K562 (cell line): Measurements from ENCODE around the gene USP15. TPM values are rescaled to one million over a fixed set of nuclear protein-coding genes. Genes with fewer than 3 reads are reported as not detected.

ENCODE experiments used
- BCOR ChIP-seq: fragments of 450-650 bp; IDR thresholded peaks from 2 replicates; pipeline ENCODE4 v1.6.1; 2016
- CBFA2T3 ChIP-seq: fragments of 450-650 bp; IDR thresholded peaks from 2 replicates; pipeline ENCODE4 v1.6.1; 2017
- CSDE1 ChIP-seq, 2 experiments: fragments of 450-650 bp; IDR thresholded peaks; 2 replicates each; pipeline ENCODE4 v1.6.1; 2016; ENCODE audit warnings: mild to moderate bottlenecking in 1 of 2
- EHMT2 ChIP-seq: fragments of 450-650 bp; IDR thresholded peaks from 2 replicates; pipeline ENCODE4 v1.6.1; 2018; ENCODE audit warnings: antibody characterized with exemption
- JUND ChIP-seq, 2 experiments: IDR thresholded peaks; 2 replicates in 1 of 2; 3 replicates in 1 of 2; pipeline ENCODE4 v1.6.1; 2011; ENCODE audit warnings: borderline replicate concordance in 2 of 2, low read depth in 2 of 2, low read length in 2 of 2, improper control_type of control experiment in 1 of 2, missing biosample characterization in 1 of 2, missing genetic modification characterization in 1 of 2, missing genetic modification reagents in 1 of 2
- KAT2B ChIP-seq: IDR thresholded peaks from one replicate; pipeline ENCODE4 v1.6.1; 2012; ENCODE audit warnings: low read depth, mild to moderate bottlenecking, control low read depth, inconsistent platforms, low read length, moderate library complexity
- KDM1A ChIP-seq, 2 experiments: fragments of 450-650 bp; IDR thresholded peaks; 2 replicates each; pipeline ENCODE4 v1.6.1; 2016; ENCODE audit warnings: mild to moderate bottlenecking in 2 of 2
- MAFG ChIP-seq: fragments of 450-650 bp; conservative IDR thresholded peaks from 2 replicates; pipeline ENCODE4 v1.6.1; 2016; ENCODE audit warnings: missing genetic modification characterization, missing compliant biosample characterization
- MCM7 ChIP-seq, 2 experiments: fragments of 450-650 bp; IDR thresholded peaks; 2 replicates each; pipeline ENCODE4 v1.6.1; 2016 to 2018
- MEIS2 ChIP-seq: fragments of 450-650 bp; IDR thresholded peaks from 2 replicates; pipeline ENCODE4 v1.6.1; 2014; ENCODE audit warnings: mild to moderate bottlenecking; ENCODE audit not compliant: partially characterized antibody
- RBM17 ChIP-seq: fragments of 200-400 bp; formaldehyde crosslinking; IDR thresholded peaks from 2 replicates; pipeline ENCODE4 v1.6.1; 2017; ENCODE audit warnings: low read depth, mild to moderate bottlenecking, low read length, borderline replicate concordance
- RCOR1 ChIP-seq, 2 experiments: IDR thresholded peaks; 2 replicates each; pipeline ENCODE4 v1.6.1; 2012; ENCODE audit warnings: low read depth in 2 of 2, low read length in 2 of 2, borderline replicate concordance in 1 of 2, improper control_type of control experiment in 1 of 2
- TCF7 ChIP-seq: sonication (generic); IDR thresholded peaks from 2 replicates; pipeline ENCODE4 v1.6.1; 2016; ENCODE audit warnings: antibody characterized with exemption, borderline replicate concordance
- YY1 ChIP-seq, 3 experiments: IDR thresholded peaks; 2 replicates each; pipeline ENCODE4 v1.6.1; 2011; ENCODE audit warnings: low read length in 2 of 3, mild to moderate bottlenecking in 2 of 3, moderate library complexity in 2 of 3, borderline replicate concordance in 1 of 3, control low read depth in 1 of 3, low read depth in 1 of 3; ENCODE audit not compliant: insufficient read depth in 3 of 3, insufficient replicate concordance in 2 of 3, control insufficient read depth in 1 of 3, insufficient read length in 1 of 3; ENCODE audit errors: extremely low read depth in 1 of 3
- ZNF217 ChIP-seq: sonication (generic); formaldehyde crosslinking; IDR thresholded peaks from 2 replicates; pipeline ENCODE4 v1.8.0; 2022; ENCODE audit warnings: mild to moderate bottlenecking, missing genetic modification reagents
- ZNF347 ChIP-seq: fragments of 450-650 bp; formaldehyde crosslinking; IDR thresholded peaks from 2 replicates; pipeline ENCODE4 v1.4.0; 2020; ENCODE audit warnings: low read depth, mild to moderate bottlenecking, moderate library complexity
- polyA plus RNA-seq, 8 experiments: library from polyadenylated mRNA; depleted of rRNA in 4 of 8; stranded (reverse) in 5 of 8; unstranded in 3 of 8; fragments of >200 nt; fragmentation: Nextera tagmentation in 2 of 8; fragmentation: Illumina TruSeq in 1 of 8; extraction: Ambion mirVana in 2 of 8; extraction: Trizol in 1 of 8; gene quantifications; 2 replicates each; pipeline versions ENCODE4 v1.2.1 to v1.2.3, GENCODE V29; 2011 to 2014; ENCODE audit warnings: inconsistent platforms in 1 of 8, missing spikeins in 1 of 8
- total RNA-seq, 7 experiments: library from RNA; depleted of rRNA in 6 of 7; stranded (reverse); fragments of >200 nt in 6 of 7; fragmentation: Illumina TruSeq in 2 of 7; extraction: Trizol in 2 of 7; gene quantifications; 2 replicates each; pipeline versions ENCODE4 v1.2.1 to v1.2.3, GENCODE V29; 2011 to 2021; ENCODE audit warnings: low replicate concordance in 1 of 7
- TF ChIP-seq, protein P1 (sequence below): fragments of 450-650 bp; IDR thresholded peaks from 2 replicates; pipeline ENCODE4 v1.6.1; 2016; ENCODE audit warnings: low read depth
- TF ChIP-seq, protein P2 (sequence below): fragments of 450-650 bp; IDR thresholded peaks from 2 replicates; pipeline ENCODE4 v1.6.1; 2016; ENCODE audit warnings: mild to moderate bottlenecking

Gene USP15
- total and polyA plus RNA-seq, 9 of the 15 experiments (the other 6 are each of a cell fraction or from before 2014, with no cell fraction given), result 140 to 272 (median 182) TPM

DNA sequence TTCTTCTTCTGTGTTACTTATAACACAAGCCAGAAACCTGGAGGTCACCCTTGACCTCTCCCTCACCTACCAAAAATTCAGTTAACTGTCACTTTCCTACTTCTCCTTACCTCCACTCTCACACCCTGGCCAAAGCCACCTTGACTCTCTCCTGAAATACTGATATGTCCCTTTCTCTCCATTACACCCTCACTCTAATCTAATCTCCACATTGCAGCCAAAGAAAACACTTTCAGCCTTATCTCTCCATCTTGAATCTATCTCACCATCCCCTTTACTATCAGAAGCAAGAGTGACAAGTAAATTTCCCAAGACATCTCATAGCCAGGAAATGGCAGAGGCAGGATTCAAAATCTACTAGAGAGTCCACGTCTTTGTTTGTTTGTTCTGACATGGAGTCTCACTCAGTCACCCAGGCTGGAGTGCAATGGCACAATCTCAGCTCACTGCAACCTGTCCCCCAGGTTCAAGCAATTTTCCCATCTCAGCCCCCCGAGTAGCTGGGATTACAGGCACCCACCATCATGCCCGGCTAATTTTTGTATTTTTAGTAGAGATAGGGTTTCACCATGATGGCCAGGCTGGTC lies 28.0 kb upstream of the USP15 start (continued):
- TF ChIP-seq, protein P1, sequence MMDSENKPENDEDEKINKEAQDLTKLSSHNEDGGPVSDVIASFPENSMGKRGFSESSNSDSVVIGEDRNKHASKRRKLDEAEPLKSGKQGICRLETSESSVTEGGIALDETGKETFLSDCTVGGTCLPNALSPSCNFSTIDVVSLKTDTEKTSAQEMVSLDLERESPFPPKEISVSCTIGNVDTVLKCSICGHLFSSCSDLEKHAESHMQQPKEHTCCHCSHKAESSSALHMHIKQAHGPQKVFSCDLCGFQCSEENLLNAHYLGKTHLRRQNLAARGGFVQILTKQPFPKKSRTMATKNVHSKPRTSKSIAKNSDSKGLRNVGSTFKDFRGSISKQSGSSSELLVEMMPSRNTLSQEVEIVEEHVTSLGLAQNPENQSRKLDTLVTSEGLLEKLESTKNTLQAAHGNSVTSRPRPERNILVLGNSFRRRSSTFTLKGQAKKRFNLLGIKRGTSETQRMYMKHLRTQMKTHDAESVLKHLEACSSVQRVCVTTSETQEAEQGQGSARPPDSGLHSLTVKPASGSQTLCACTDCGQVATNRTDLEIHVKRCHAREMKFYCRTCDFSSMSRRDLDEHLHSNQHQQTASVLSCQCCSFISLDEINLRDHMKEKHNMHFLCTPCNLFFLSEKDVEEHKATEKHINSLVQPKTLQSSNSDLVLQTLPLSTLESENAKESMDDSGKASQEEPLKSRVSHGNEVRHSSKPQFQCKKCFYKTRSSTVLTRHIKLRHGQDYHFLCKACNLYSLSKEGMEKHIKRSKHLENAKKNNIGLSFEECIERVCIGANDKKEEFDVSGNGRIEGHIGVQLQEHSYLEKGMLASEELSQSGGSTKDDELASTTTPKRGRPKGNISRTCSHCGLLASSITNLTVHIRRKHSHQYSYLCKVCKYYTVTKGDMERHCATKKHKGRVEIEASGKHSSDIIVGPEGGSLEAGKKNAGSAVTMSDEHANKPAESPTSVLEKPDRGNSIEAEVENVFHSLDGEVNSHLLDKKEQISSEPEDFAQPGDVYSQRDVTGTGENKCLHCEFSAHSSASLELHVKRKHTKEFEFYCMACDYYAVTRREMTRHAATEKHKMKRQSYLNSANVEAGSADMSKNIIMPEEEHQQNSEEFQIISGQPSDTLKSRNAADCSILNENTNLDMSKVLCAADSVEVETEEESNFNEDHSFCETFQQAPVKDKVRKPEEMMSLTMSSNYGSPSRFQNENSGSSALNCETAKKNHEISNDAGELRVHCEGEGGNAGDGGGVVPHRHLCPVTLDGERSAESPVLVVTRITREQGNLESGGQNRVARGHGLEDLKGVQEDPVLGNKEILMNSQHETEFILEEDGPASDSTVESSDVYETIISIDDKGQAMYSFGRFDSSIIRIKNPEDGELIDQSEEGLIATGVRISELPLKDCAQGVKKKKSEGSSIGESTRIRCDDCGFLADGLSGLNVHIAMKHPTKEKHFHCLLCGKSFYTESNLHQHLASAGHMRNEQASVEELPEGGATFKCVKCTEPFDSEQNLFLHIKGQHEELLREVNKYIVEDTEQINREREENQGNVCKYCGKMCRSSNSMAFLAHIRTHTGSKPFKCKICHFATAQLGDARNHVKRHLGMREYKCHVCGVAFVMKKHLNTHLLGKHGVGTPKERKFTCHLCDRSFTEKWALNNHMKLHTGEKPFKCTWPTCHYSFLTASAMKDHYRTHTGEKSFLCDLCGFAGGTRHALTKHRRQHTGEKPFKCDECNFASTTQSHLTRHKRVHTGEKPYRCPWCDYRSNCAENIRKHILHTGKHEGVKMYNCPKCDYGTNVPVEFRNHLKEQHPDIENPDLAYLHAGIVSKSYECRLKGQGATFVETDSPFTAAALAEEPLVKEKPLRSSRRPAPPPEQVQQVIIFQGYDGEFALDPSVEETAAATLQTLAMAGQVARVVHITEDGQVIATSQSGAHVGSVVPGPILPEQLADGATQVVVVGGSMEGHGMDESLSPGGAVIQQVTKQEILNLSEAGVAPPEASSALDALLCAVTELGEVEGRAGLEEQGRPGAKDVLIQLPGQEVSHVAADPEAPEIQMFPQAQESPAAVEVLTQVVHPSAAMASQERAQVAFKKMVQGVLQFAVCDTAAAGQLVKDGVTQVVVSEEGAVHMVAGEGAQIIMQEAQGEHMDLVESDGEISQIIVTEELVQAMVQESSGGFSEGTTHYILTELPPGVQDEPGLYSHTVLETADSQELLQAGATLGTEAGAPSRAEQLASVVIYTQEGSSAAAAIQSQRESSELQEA, result no peak
- TF ChIP-seq MCM7 (IDR thresholded peaks at IDR 0.05) (no peak), YY1 (IDR thresholded peaks at IDR 0.05; ENCODE audit: borderline replicate concordance in 1 of 3, control insufficient read depth in 1 of 3, extremely low read depth in 1 of 3, insufficient read depth in 3 of 3, insufficient read length in 1 of 3, insufficient replicate concordance in 2 of 3, low read depth in 1 of 3, low read length in 2 of 3) (no peak), KDM1A (IDR thresholded peaks at IDR 0.05) (peak in 1 of 2 experiments; percentile 41; a peak in 1 of 4 replicates), CSDE1 (IDR thresholded peaks at IDR 0.05) (no peak), BCOR (0 out of 2 replicates have a peak, but pooled peaks have one; percentile 40), MAFG (tag) (0 out of 2 replicates have a peak, but pooled peaks have one; percentile 16), JUND (IDR thresholded peaks at IDR 0.05; ENCODE audit: borderline replicate concordance, low read depth, low read length) (peak; percentile 11; the same call in 1 of the 2 replicates), JUND (tag; IDR thresholded peaks at IDR 0.05; ENCODE audit: borderline replicate concordance, low read depth, low read length) (no peak; the same call in 2 of the 3 replicates), TCF7 (no peak), ZNF217 (no peak), ZNF347 (no peak), EHMT2 (peak; percentile 78), KAT2B (no peak), MEIS2 (peak; percentile 65), CBFA2T3 (peak; percentile 91), RBM17 (no peak), RCOR1 (IDR thresholded peaks at IDR 0.05; ENCODE audit: borderline replicate concordance in 1 of 2, low read depth in 2 of 2, low read length in 2 of 2) (peak in 1 of 2 experiments; percentile 53; a peak in 1 of 4 replicates)
- TF ChIP-seq, protein P2, sequence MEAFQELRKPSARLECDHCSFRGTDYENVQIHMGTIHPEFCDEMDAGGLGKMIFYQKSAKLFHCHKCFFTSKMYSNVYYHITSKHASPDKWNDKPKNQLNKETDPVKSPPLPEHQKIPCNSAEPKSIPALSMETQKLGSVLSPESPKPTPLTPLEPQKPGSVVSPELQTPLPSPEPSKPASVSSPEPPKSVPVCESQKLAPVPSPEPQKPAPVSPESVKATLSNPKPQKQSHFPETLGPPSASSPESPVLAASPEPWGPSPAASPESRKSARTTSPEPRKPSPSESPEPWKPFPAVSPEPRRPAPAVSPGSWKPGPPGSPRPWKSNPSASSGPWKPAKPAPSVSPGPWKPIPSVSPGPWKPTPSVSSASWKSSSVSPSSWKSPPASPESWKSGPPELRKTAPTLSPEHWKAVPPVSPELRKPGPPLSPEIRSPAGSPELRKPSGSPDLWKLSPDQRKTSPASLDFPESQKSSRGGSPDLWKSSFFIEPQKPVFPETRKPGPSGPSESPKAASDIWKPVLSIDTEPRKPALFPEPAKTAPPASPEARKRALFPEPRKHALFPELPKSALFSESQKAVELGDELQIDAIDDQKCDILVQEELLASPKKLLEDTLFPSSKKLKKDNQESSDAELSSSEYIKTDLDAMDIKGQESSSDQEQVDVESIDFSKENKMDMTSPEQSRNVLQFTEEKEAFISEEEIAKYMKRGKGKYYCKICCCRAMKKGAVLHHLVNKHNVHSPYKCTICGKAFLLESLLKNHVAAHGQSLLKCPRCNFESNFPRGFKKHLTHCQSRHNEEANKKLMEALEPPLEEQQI, result peak; percentile 87
